ENCODE measurements around the gene SLAMF8. TPM values are rescaled to one million over a fixed set of nuclear protein-coding genes. Genes with fewer than 3 reads are reported as not detected.
A peak's percentile ranks its signal among the peaks of the same experiment; 100 is the strongest.

SLAMF8 gene
- total RNA-seq, 1 experiment from 2014 or later: not detected

DNA sequence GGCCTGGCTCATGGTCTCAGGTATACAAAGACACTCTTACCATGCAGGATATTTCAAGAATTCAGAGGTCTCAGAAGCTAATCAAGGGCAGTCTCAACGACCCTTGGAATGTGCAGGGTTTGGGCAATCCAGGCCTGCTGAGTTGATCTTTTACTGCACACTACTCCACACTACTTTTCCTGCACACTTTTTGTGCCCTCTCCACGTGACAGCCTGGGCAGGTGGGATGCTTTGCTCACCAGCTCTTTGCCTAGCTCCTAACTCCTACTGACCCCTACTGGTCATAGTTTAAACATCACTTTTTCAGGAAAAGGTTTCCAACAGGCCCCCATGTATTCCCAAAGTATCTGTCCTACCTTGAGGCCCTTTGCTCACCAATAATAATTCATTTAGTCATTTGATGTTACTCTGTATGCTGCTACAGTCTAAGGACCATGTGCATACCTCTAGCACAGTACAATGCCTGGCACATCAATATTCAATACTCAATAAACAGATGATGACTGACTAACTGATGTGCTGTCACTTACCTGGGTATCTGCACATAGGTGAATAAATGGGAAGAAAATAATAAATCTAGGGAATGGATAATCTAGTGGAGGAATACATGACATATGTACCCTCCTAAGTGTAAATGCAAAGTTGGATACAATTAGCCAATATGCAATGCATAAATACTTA lies 36.3 kb upstream of the SLAMF8 start:
- CTCF ChIA-PET: interaction anchor here (0.8 to 1.7 kb wide), 8 partner anchors 9 to 576 kb away, joined by 3 to 10 read pairs (median 4); partner anchors contain the start of gene DUSP23
- Mint-ChIP-seq H3K4me1 (ENCODE audit: low read depth, unreplicated experiment) (peaks cover 13% of the 10 kb centered on the region), H3K36me3 (ENCODE audit: insufficient read depth, unreplicated experiment) (no peaks in the 10 kb centered on the region), H3K27ac (ENCODE audit: unreplicated experiment) (no peak overlapping the region), H3K9me3 (ENCODE audit: low read depth, unreplicated experiment) (no peaks in the 10 kb centered on the region), H3K27me3 (ENCODE audit: unreplicated experiment) (peaks cover 14% of the 10 kb centered on the region), H3K4me3 (ENCODE audit: low read depth, unreplicated experiment) (no peak overlapping the region)
- intact Hi-C loops (cut with micrococcal nuclease; ENCODE audit: unreplicated experiment): loop anchor here (2.0 to 10.0 kb wide), 3 partner anchors 580 to 656 kb away; no protein-coding TSS in a partner anchor
- BruUV-seq (replicated peaks): no TSS peak
- TF ChIP-seq, protein P1, sequence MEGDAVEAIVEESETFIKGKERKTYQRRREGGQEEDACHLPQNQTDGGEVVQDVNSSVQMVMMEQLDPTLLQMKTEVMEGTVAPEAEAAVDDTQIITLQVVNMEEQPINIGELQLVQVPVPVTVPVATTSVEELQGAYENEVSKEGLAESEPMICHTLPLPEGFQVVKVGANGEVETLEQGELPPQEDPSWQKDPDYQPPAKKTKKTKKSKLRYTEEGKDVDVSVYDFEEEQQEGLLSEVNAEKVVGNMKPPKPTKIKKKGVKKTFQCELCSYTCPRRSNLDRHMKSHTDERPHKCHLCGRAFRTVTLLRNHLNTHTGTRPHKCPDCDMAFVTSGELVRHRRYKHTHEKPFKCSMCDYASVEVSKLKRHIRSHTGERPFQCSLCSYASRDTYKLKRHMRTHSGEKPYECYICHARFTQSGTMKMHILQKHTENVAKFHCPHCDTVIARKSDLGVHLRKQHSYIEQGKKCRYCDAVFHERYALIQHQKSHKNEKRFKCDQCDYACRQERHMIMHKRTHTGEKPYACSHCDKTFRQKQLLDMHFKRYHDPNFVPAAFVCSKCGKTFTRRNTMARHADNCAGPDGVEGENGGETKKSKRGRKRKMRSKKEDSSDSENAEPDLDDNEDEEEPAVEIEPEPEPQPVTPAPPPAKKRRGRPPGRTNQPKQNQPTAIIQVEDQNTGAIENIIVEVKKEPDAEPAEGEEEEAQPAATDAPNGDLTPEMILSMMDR (IDR thresholded peaks at IDR 0.05; ENCODE audit: unreplicated experiment): peak; percentile 57
- peak; percentile 43 for DNase-seq

DNA sequence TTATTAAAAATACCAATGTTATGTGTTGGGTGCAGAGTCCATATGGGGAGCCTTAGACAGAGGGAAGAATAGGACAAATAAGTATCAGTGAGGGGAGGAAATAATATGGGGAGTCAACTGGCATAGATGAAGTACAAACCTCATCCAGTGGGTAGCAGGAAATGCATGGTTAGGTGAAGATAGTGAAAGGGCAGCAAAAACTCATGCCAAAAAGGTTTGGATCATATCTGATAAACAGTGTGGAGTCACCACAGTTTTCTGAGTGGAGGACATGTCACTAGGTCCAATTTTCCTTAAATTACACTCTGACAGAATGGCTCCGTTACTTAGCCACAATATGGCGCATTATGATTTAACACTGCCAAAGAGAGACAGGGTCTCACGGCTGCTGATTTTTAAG lies 35.6 kb upstream of the SLAMF8 start:
- TF ChIP-seq, protein P1 (IDR thresholded peaks at IDR 0.05; ENCODE audit: unreplicated experiment): no peak
- no TSS peak for BruUV-seq (replicated peaks)
- CTCF ChIA-PET: no interaction called here
- DNase-seq: no peak
- H3K27ac Mint-ChIP-seq (ENCODE audit: unreplicated experiment): no peak overlapping the region
- intact Hi-C loops (cut with micrococcal nuclease; ENCODE audit: unreplicated experiment): loop anchor here (2.0 to 10.0 kb wide), 3 partner anchors 580 to 656 kb away; no protein-coding TSS in a partner anchor
- H3K36me3 Mint-ChIP-seq (ENCODE audit: insufficient read depth, unreplicated experiment): no peaks in the 10 kb centered on the region
- H3K27me3 Mint-ChIP-seq (ENCODE audit: unreplicated experiment): peaks cover 14% of the 10 kb centered on the region
- H3K4me1 Mint-ChIP-seq (ENCODE audit: low read depth, unreplicated experiment): peaks cover 13% of the 10 kb centered on the region
- no peak overlapping the region for H3K4me3 Mint-ChIP-seq (ENCODE audit: low read depth, unreplicated experiment)
- no peaks in the 10 kb centered on the region for H3K9me3 Mint-ChIP-seq (ENCODE audit: low read depth, unreplicated experiment)

DNA sequence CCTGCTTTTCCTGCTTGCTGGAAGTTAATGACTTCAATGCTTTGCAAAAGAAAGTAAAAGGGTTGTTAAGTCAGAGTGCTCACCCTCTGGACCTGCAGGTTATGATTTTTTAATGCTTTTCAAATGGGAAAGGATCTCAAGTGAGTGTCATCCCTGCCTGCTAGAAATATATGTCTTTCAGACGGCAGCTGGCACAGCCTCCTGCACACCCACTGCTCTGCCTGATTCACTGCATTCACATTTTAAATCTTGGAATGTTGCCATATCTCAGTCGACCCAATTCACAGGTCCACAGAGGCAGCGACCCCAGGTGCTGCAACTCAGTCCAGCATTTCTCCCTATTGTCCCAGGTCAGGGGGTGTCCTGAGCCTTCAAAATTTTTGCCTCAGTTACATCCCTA lies 35.2 kb upstream of the SLAMF8 start:
- TF ChIP-seq, protein P1 (IDR thresholded peaks at IDR 0.05; ENCODE audit: unreplicated experiment): no peak
- H3K4me1 Mint-ChIP-seq (ENCODE audit: low read depth, unreplicated experiment): peaks cover 13% of the 10 kb centered on the region
- CTCF ChIA-PET: no interaction called here
- no TSS peak for BruUV-seq (replicated peaks)
- no peak overlapping the region for H3K27ac Mint-ChIP-seq (ENCODE audit: unreplicated experiment)
- no peak for DNase-seq
- H3K36me3 Mint-ChIP-seq (ENCODE audit: insufficient read depth, unreplicated experiment): no peaks in the 10 kb centered on the region
- H3K27me3 Mint-ChIP-seq (ENCODE audit: unreplicated experiment): peaks cover 14% of the 10 kb centered on the region
- H3K9me3 Mint-ChIP-seq (ENCODE audit: low read depth, unreplicated experiment): no peaks in the 10 kb centered on the region
- intact Hi-C loops (cut with micrococcal nuclease; ENCODE audit: unreplicated experiment): loop anchor here (2.0 to 10.0 kb wide), 3 partner anchors 581 to 657 kb away; no protein-coding TSS in a partner anchor
- H3K4me3 Mint-ChIP-seq (ENCODE audit: low read depth, unreplicated experiment): no peak overlapping the region

DNA sequence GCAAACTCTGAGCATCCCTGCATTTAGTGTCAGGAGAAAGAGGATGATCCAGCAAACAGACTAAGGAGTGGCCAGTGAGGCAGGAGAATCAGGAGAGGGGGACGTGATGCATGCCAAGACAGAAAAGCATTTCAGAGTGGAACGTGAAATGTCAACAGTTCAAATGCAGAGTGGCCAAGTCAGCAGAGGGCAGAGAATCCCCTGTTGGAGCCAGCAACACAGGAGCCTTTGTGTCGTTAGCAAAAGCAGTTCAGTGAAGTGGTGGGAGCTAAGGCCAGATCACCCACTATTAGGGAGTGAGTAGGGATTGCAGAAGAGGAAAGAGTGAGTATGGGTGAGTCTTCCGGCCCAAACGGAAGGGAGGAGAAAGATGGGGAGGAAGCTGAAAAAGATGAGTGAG lies 31.1 kb upstream of the SLAMF8 start:
- intact Hi-C loops (cut with micrococcal nuclease; ENCODE audit: unreplicated experiment): loop anchor here (10.0 kb wide), 1 partner anchor 661 kb away; no protein-coding TSS in a partner anchor
- TF ChIP-seq, protein P1 (IDR thresholded peaks at IDR 0.05; ENCODE audit: unreplicated experiment): no peak
- no peaks in the 10 kb centered on the region for H3K9me3 Mint-ChIP-seq (ENCODE audit: low read depth, unreplicated experiment)
- CTCF ChIA-PET: no interaction called here
- no TSS peak for BruUV-seq (replicated peaks)
- H3K27me3 Mint-ChIP-seq (ENCODE audit: unreplicated experiment): peaks cover 16% of the 10 kb centered on the region
- DNase-seq: no peak
- no peak overlapping the region for H3K4me3 Mint-ChIP-seq (ENCODE audit: low read depth, unreplicated experiment)
- peaks cover 8% of the 10 kb centered on the region for H3K4me1 Mint-ChIP-seq (ENCODE audit: low read depth, unreplicated experiment)
- H3K27ac Mint-ChIP-seq (ENCODE audit: unreplicated experiment): no peak overlapping the region
- no peaks in the 10 kb centered on the region for H3K36me3 Mint-ChIP-seq (ENCODE audit: insufficient read depth, unreplicated experiment)
